GM21717 (cell line): ENCODE measurements around the gene NTN1.

Experiments
- ATAC-seq: cut with Tn5 transposase; IDR thresholded peaks from one replicate; pipeline ENCODE4 v1.9.1; 2021; ENCODE audit warnings: mild to moderate bottlenecking, moderate library complexity; ENCODE audit not compliant: unreplicated experiment

NTN1 gene

GRCh38 chr17:9187828-9188227 lies 166.5 kb downstream of the NTN1 start:
- ATAC-seq: no peak

GRCh38 chr17:9188367-9188766 lies 167.1 kb downstream of the NTN1 start:
- ATAC-seq: no peak

GRCh38 chr17:9189870-9190269 lies 168.6 kb downstream of the NTN1 start:
- ATAC-seq: no peak

GRCh38 chr17:9192010-9192409 lies 170.7 kb downstream of the NTN1 start:
- ATAC-seq: no peak

GRCh38 chr17:9195411-9195810 lies 174.1 kb downstream of the NTN1 start:
- ATAC-seq: no peak

- ATAC-seq: no peak
Observed at GRCh38 chr17:9195961-9196670, 174.8 kb downstream of the NTN1 start.

GRCh38 chr17:9199571-9200551 lies 178.6 kb downstream of the NTN1 start:
- no peak for ATAC-seq

GRCh38 chr17:9200699-9201359 lies 179.5 kb downstream of the NTN1 start:
- peak; percentile 59 for ATAC-seq

- ATAC-seq: no peak
Observed at GRCh38 chr17:9202532-9202931, 181.2 kb downstream of the NTN1 start.

- no peak for ATAC-seq
Observed at GRCh38 chr17:9203771-9204425, 182.6 kb downstream of the NTN1 start.

- no peak for ATAC-seq
Observed at GRCh38 chr17:9204637-9205329, 183.5 kb downstream of the NTN1 start.

- ATAC-seq: no peak
Observed at GRCh38 chr17:9205520-9206409, 184.5 kb downstream of the NTN1 start.

GRCh38 chr17:9206410-9206703 lies 185.0 kb downstream of the NTN1 start:
- no peak for ATAC-seq

GRCh38 chr17:9206741-9207332 lies 185.5 kb downstream of the NTN1 start:
- no peak for ATAC-seq

GRCh38 chr17:9208381-9209105 lies 187.2 kb downstream of the NTN1 start:
- no peak for ATAC-seq

- no peak for ATAC-seq
Observed at GRCh38 chr17:9209347-9209746, 188.0 kb downstream of the NTN1 start.

- ATAC-seq: no peak
Observed at GRCh38 chr17:9209781-9210370, 188.6 kb downstream of the NTN1 start.

GRCh38 chr17:9211133-9211765 lies 189.9 kb downstream of the NTN1 start:
- ATAC-seq: no peak
